GM12878 (cell line): Measurements from ENCODE around the gene SLC50A1. TPM values are rescaled to one million over a fixed set of nuclear protein-coding genes. Genes with fewer than 3 reads are reported as not detected.

Experiments used
- ATAC-seq: fragments of 200-7000 bp; cut with Tn5 transposase; 3 replicates; pipeline ENCODE4 v1.9.1; 2020; ENCODE audit warnings: mild to moderate bottlenecking, moderate library complexity
- BruUV-seq: library from RNA; stranded (reverse); fragments of 400-500 nt; replicated peaks from 2 replicates; lab custom pipeline; 2021; lab: Mats Ljungman, UMichigan
- CTCF ChIA-PET: fragments of 300-600 bp; sonication (Branson Sonifier 250); formaldehyde crosslinking; extraction: SDS; loops from one replicate; lab custom pipeline; 2021; ENCODE audit warnings: inconsistent platforms; lab: Yijun Ruan, JAX
- POLR2A ChIA-PET: fragments of 350-600 bp; formaldehyde crosslinking; extraction: SDS; loops from one replicate; lab custom pipeline; 2021; ENCODE audit warnings: inconsistent platforms; lab: Charles Lee
- RAD21 ChIA-PET: fragments of 300-600 bp; sonication (Branson Sonifier 250); formaldehyde crosslinking; loops from one replicate; lab custom pipeline; 2023; ENCODE audit warnings: antibody characterized with exemption; ENCODE audit not compliant: unreplicated experiment; lab: Charles Lee
- SMC1A ChIA-PET: fragments of 300-600 bp; sonication (Branson Sonifier 250); formaldehyde crosslinking; loops from one replicate; lab custom pipeline; 2023; ENCODE audit not compliant: unreplicated experiment, uncharacterized antibody; lab: Charles Lee
- DNase-seq: peaks from one replicate; pipeline ENCODE4 v3.0.0-alpha.2; 2011; ENCODE audit warnings: low read depth, low spot score
- FAIRE-seq: peaks from 3 replicates; lab custom pipeline; 2011; peaks lifted over from hg19 to GRCh38; lab: Jason Lieb, UNC
- H2AFZ ChIP-seq: 2 replicates; pipeline ENCODE4 v1.6.0; 2011; ENCODE audit warnings: low read depth, low read length, control low read depth; ENCODE audit not compliant: control insufficient read depth
- H3K27ac ChIP-seq: 2 replicates; pipeline ENCODE4 v1.5.1; 2011; ENCODE audit warnings: control low read depth; ENCODE audit not compliant: control insufficient read depth, insufficient read depth
- H3K27me3 ChIP-seq, 2 experiments: replicated peaks in 1 of 2; 2 replicates each; pipeline versions ENCODE4 v1.6.0 to v1.6.1; 2011; ENCODE audit warnings: low read length in 1 of 2; ENCODE audit not compliant: control insufficient read depth in 2 of 2, insufficient read depth in 2 of 2
- H3K36me3 ChIP-seq, 2 experiments: 2 replicates each; pipeline ENCODE4 v1.5.1; 2011; ENCODE audit warnings: low read length in 1 of 2; ENCODE audit not compliant: control insufficient read depth in 2 of 2, insufficient read depth in 2 of 2
- H3K4me1 ChIP-seq: 2 replicates; pipeline ENCODE4 v1.6.1; 2011; ENCODE audit warnings: mild to moderate bottlenecking, low read length, moderate library complexity, mixed read lengths; ENCODE audit not compliant: control insufficient read depth, insufficient read depth
- H3K4me2 ChIP-seq: 2 replicates; pipeline ENCODE4 v1.6.0; 2011; ENCODE audit warnings: control low read depth; ENCODE audit not compliant: control insufficient read depth, insufficient read depth
- H3K4me3 ChIP-seq: fragments of 200-600 bp; sonication (generic); 2 replicates; pipeline ENCODE4 v1.5.1; 2016
- H3K79me2 ChIP-seq: 2 replicates; pipeline ENCODE4 v1.6.0; 2011; ENCODE audit warnings: low read length; ENCODE audit not compliant: control insufficient read depth, insufficient read depth
- H3K9ac ChIP-seq: 2 replicates; pipeline ENCODE4 v1.8.0; 2011; ENCODE audit warnings: low read length, control low read depth, mixed read lengths; ENCODE audit not compliant: control insufficient read depth, insufficient read depth
- H3K9me3 ChIP-seq: replicated peaks from 3 replicates; pipeline ENCODE4 v1.5.1; 2011; ENCODE audit warnings: mild to moderate bottlenecking, low read length; ENCODE audit not compliant: control insufficient read depth, insufficient read depth
- H4K20me1 ChIP-seq: 2 replicates; pipeline ENCODE4 v1.6.0; 2011; ENCODE audit not compliant: control insufficient read depth, insufficient read depth
- BHLHE40 ChIP-seq, 2 experiments: fragments of 450-650 bp in 1 of 2; IDR thresholded peaks; 2 replicates each; pipeline ENCODE4 v1.6.1; 2011 to 2017; ENCODE audit warnings: low read depth in 2 of 2, borderline replicate concordance in 1 of 2, improper control_type of control experiment in 1 of 2, low read length in 1 of 2, mild to moderate bottlenecking in 1 of 2
- BRCA1 ChIP-seq: IDR thresholded peaks from 2 replicates; pipeline ENCODE4 v1.6.1; 2011; ENCODE audit warnings: low read depth, low read length, improper control_type of control experiment
- EZH2 ChIP-seq: IDR thresholded peaks from 2 replicates; pipeline ENCODE4 v1.6.1; 2012; ENCODE audit warnings: low read depth, mild to moderate bottlenecking, control low read depth, inconsistent platforms, low read length, borderline replicate concordance; ENCODE audit not compliant: control insufficient read depth
- FOS ChIP-seq: IDR thresholded peaks from 3 replicates; pipeline ENCODE4 v1.6.1; 2011; ENCODE audit warnings: borderline replicate concordance; ENCODE audit not compliant: insufficient read length; ENCODE audit errors: extremely low read depth
- IKZF1 ChIP-seq: fragments of 450-650 bp; conservative IDR thresholded peaks from 2 replicates; pipeline ENCODE4 v1.6.1; 2017; ENCODE audit warnings: antibody characterized with exemption, mild to moderate bottlenecking
- LARP7 ChIP-seq: fragments of 450-650 bp; IDR thresholded peaks from 2 replicates; pipeline ENCODE4 v1.6.1; 2017; ENCODE audit warnings: mild to moderate bottlenecking
- NFYA ChIP-seq: IDR thresholded peaks from 2 replicates; pipeline ENCODE4 v1.6.1; 2011; ENCODE audit warnings: low read depth, mild to moderate bottlenecking, low read length, improper control_type of control experiment, borderline replicate concordance
- NRF1 ChIP-seq: conservative IDR thresholded peaks from 2 replicates; pipeline ENCODE4 v1.6.1; 2011; ENCODE audit warnings: mild to moderate bottlenecking, low read depth, low read length, improper control_type of control experiment
- RUNX3 ChIP-seq: IDR thresholded peaks from 2 replicates; pipeline ENCODE4 v1.6.1; 2012; ENCODE audit warnings: low read length, inconsistent platforms
- SIX5 ChIP-seq: IDR thresholded peaks from 2 replicates; pipeline ENCODE4 v1.6.1; 2011; ENCODE audit warnings: mild to moderate bottlenecking, low read depth, low read length, moderate library complexity; ENCODE audit not compliant: severe bottlenecking
- SMAD5 ChIP-seq: IDR thresholded peaks from 2 replicates; pipeline ENCODE4 v1.6.1; 2016; ENCODE audit warnings: antibody characterized with exemption, low read depth
- SP1 ChIP-seq: IDR thresholded peaks from one replicate; pipeline ENCODE4 v1.6.1; 2011; ENCODE audit warnings: low read depth, low read length
- TCF7 ChIP-seq: IDR thresholded peaks from 2 replicates; pipeline ENCODE4 v1.6.1; 2014; ENCODE audit warnings: antibody characterized with exemption, borderline replicate concordance
- ZNF24 ChIP-seq: fragments of 450-650 bp; IDR thresholded peaks from 2 replicates; pipeline ENCODE4 v1.6.1; 2017; ENCODE audit warnings: antibody characterized with exemption, mild to moderate bottlenecking
- WGBS: methylation state at CpG from one replicate; pipeline ENCODE4 v1.1.6; 2016; ENCODE audit warnings: low lambda C conversion rate; ENCODE audit not compliant: insufficient replicate concordance, insufficient coverage; ENCODE audit errors: missing lambda C conversion rate; 5-methylcytosine and 5-hydroxymethylcytosine counted together
- in situ Hi-C: fragments of 300-500 bp; cut with MboI; formaldehyde crosslinking; loops from 9 replicates; pipeline ENCODE4 v1.14.3; 2018; ENCODE audit warnings: mixed read lengths
- intact Hi-C: fragments of 100-400 bp; cut with micrococcal nuclease; formaldehyde crosslinking; loops from one replicate; pipeline ENCODE4 v1.14.2; 2022; ENCODE audit not compliant: unreplicated experiment
- polyA plus RNA-seq, 11 experiments: library from polyadenylated mRNA; depleted of rRNA in 4 of 11; unstranded in 6 of 11; stranded (reverse) in 5 of 11; fragments of >200 nt; fragmentation: Nextera tagmentation in 4 of 11; fragmentation: Illumina TruSeq in 1 of 11; extraction: Ambion mirVana in 4 of 11; extraction: Trizol in 1 of 11; gene quantifications; 1 replicate in 1 of 11; 2 replicates in 10 of 11; pipeline versions ENCODE4 v1.2.1 to v1.2.3, GENCODE V29; 2011 to 2016; ENCODE audit warnings: inconsistent platforms in 2 of 11, missing spikeins in 2 of 11, low read depth in 1 of 11
- total RNA-seq, 4 experiments: library from RNA; depleted of rRNA in 3 of 4; stranded (reverse); fragments of >200 nt in 3 of 4; fragmentation: Illumina TruSeq in 1 of 4; extraction: Trizol in 1 of 4; gene quantifications; 2 replicates each; pipeline versions ENCODE4 v1.2.1 to v1.2.3, GENCODE V29; 2013 to 2021
- TF ChIP-seq, protein P1 (sequence below): fragments of 450-650 bp; IDR thresholded peaks from 2 replicates; pipeline ENCODE4 v1.6.1; 2017; ENCODE audit warnings: mild to moderate bottlenecking, moderate library complexity
- TF ChIP-seq, protein P2 (sequence below), 3 experiments: IDR thresholded peaks in 2 of 3; conservative IDR thresholded peaks in 1 of 3; 2 replicates each; pipeline ENCODE4 v1.5.1; 2011; ENCODE audit warnings: low read depth in 3 of 3, low read length in 3 of 3, mild to moderate bottlenecking in 3 of 3, control low read depth in 2 of 3, moderate library complexity in 2 of 3, inconsistent platforms in 1 of 3, mixed read lengths in 1 of 3; ENCODE audit not compliant: control insufficient read depth in 2 of 3, insufficient read depth in 1 of 3; ENCODE audit errors: extremely low read depth in 1 of 3
- TF ChIP-seq, protein P3 (sequence below): IDR thresholded peaks from 2 replicates; pipeline ENCODE4 v1.6.1; 2011; ENCODE audit warnings: low read depth, low read length, improper control_type of control experiment, borderline replicate concordance

Gene SLC50A1
- total and polyA plus RNA-seq, 10 of the 15 experiments (the other 5 are each of a cell fraction or from before 2014, with no cell fraction given) = 32.5 to 85.6 (median 54.0) TPM

DNA sequence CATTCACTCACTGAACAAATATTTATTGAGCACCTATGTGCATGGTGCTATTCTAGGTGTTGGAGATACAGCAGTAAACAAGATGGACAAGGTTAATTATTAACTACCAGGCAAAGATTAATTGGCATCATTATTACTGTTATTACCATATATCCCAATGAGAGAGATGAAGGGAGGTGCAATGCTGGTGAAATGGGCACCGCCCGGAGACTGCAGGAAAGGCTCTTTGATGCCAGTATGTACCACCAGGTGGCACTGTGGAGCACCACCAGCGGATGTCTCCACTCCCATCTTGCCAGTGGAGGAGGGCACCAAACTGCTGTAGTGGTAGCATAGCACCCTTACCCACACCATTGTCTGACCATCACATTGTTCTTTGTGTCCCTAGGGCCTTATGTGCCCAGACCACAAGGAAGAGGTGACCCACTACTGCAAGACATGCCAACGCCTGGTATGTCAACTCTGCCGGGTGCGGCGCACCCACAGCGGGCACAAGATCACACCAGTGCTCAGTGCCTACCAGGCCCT lies 41.0 kb downstream of the SLC50A1 start:
- CTCF ChIA-PET = interaction anchor here (0.6 to 9.7 kb wide), 12 partner anchors 9 to 555 kb away, joined by 3 to 244 read pairs (median 10); partner anchors contain the start of gene THBS3
- no peak for DNase-seq
- H3K9me3 ChIP-seq = no peaks in the 10 kb centered on the region; the same call in 2 of the 3 replicates
- BruUV-seq = no TSS peak
- no peaks in the 10 kb centered on the region for H3K27me3 ChIP-seq
- FAIRE-seq = peak; percentile 99
- no peak overlapping the region; the same call in 1 of the 2 replicates for H2AFZ ChIP-seq
- WGBS = 63% methylated on average over 8 of the region's 8 CpGs
- peak; percentile 69 for ATAC-seq
- no peak overlapping the region for H3K27ac ChIP-seq
- RAD21 ChIA-PET = interaction anchor here (1.0 to 4.8 kb wide), 6 partner anchors 17 to 85 kb away, joined by 3 to 77 read pairs (median 8); no protein-coding TSS in a partner anchor
- SMC1A ChIA-PET = interaction anchor here (0.5 to 4.7 kb wide), 7 partner anchors 9 to 87 kb away, joined by 3 to 46 read pairs (median 12); partner anchors contain the start of genes MTX1 and THBS3
- H3K4me2 ChIP-seq = no peak overlapping the region
- in situ Hi-C loops = no loop called here
- POLR2A ChIA-PET = interaction anchor here (0.6 to 7.4 kb wide), 5 partner anchors 9 to 49 kb away, joined by 3 to 77 read pairs (median 6); no protein-coding TSS in a partner anchor
- peaks cover 26% of the 10 kb centered on the region for H3K4me1 ChIP-seq
- no peak overlapping the region for H3K4me3 ChIP-seq
- no peaks in the 10 kb centered on the region for H4K20me1 ChIP-seq
- H3K9ac ChIP-seq = no peak overlapping the region
- peaks cover 12% of the 10 kb centered on the region for H3K79me2 ChIP-seq
- H3K36me3 ChIP-seq = no peaks in the 10 kb centered on the region
- intact Hi-C loops = loop anchor here (1.0 kb wide), 1 partner anchor 50 kb away; no protein-coding TSS in a partner anchor
- TF ChIP-seq, protein P1, sequence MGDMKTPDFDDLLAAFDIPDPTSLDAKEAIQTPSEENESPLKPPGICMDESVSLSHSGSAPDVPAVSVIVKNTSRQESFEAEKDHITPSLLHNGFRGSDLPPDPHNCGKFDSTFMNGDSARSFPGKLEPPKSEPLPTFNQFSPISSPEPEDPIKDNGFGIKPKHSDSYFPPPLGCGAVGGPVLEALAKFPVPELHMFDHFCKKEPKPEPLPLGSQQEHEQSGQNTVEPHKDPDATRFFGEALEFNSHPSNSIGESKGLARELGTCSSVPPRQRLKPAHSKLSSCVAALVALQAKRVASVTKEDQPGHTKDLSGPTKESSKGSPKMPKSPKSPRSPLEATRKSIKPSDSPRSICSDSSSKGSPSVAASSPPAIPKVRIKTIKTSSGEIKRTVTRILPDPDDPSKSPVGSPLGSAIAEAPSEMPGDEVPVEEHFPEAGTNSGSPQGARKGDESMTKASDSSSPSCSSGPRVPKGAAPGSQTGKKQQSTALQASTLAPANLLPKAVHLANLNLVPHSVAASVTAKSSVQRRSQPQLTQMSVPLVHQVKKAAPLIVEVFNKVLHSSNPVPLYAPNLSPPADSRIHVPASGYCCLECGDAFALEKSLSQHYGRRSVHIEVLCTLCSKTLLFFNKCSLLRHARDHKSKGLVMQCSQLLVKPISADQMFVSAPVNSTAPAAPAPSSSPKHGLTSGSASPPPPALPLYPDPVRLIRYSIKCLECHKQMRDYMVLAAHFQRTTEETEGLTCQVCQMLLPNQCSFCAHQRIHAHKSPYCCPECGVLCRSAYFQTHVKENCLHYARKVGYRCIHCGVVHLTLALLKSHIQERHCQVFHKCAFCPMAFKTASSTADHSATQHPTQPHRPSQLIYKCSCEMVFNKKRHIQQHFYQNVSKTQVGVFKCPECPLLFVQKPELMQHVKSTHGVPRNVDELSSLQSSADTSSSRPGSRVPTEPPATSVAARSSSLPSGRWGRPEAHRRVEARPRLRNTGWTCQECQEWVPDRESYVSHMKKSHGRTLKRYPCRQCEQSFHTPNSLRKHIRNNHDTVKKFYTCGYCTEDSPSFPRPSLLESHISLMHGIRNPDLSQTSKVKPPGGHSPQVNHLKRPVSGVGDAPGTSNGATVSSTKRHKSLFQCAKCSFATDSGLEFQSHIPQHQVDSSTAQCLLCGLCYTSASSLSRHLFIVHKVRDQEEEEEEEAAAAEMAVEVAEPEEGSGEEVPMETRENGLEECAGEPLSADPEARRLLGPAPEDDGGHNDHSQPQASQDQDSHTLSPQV = 0 out of 2 replicates have a peak, but pooled peaks have one; percentile 42
- TF ChIP-seq FOS (no peak), RUNX3 (no peak), ZNF24 (no peak), SP1 (no peak), IKZF1 (0 out of 2 replicates have a peak, but pooled peaks have one; percentile 15), BRCA1 (no peak), TCF7 (no peak), SMAD5 (no peak), NFYA (no peak), NRF1 (no peak), LARP7 (no peak; the same call in 1 of the 2 replicates), SIX5 (no peak), BHLHE40 (IDR thresholded peaks at IDR 0.05; ENCODE audit: borderline replicate concordance in 1 of 2, low read depth in 2 of 2, low read length in 1 of 2) (peak in 1 of 2 experiments; percentile 10; a peak in 1 of 4 replicates), EZH2 (no peak)
- TF ChIP-seq, protein P2, sequence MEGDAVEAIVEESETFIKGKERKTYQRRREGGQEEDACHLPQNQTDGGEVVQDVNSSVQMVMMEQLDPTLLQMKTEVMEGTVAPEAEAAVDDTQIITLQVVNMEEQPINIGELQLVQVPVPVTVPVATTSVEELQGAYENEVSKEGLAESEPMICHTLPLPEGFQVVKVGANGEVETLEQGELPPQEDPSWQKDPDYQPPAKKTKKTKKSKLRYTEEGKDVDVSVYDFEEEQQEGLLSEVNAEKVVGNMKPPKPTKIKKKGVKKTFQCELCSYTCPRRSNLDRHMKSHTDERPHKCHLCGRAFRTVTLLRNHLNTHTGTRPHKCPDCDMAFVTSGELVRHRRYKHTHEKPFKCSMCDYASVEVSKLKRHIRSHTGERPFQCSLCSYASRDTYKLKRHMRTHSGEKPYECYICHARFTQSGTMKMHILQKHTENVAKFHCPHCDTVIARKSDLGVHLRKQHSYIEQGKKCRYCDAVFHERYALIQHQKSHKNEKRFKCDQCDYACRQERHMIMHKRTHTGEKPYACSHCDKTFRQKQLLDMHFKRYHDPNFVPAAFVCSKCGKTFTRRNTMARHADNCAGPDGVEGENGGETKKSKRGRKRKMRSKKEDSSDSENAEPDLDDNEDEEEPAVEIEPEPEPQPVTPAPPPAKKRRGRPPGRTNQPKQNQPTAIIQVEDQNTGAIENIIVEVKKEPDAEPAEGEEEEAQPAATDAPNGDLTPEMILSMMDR (IDR thresholded peaks at IDR 0.05 in 2 of 3, conservative IDR thresholded peaks at IDR 0.05 in 1 of 3; ENCODE audit: control insufficient read depth in 2 of 3, extremely low read depth in 1 of 3, insufficient read depth in 1 of 3, low read depth in 3 of 3, low read length in 3 of 3) = peak; percentile 93; a peak in 5 of 6 replicates
- TF ChIP-seq, protein P3, sequence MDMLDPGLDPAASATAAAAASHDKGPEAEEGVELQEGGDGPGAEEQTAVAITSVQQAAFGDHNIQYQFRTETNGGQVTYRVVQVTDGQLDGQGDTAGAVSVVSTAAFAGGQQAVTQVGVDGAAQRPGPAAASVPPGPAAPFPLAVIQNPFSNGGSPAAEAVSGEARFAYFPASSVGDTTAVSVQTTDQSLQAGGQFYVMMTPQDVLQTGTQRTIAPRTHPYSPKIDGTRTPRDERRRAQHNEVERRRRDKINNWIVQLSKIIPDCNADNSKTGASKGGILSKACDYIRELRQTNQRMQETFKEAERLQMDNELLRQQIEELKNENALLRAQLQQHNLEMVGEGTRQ = no peak
